Measurements from ENCODE around the gene PCDHB5. TPM values are rescaled to one million over a fixed set of nuclear protein-coding genes. Genes with fewer than 3 reads are reported as not detected.
"Not testable (repeated sequence)": the region's sequence is repeated elsewhere in the genome, so short reads cannot be mapped to it uniquely, and the experiment has no call there.

The PCDHB5 gene
- total RNA-seq, 1 donor from 2014 or later, result 72.2 TPM

DNA sequence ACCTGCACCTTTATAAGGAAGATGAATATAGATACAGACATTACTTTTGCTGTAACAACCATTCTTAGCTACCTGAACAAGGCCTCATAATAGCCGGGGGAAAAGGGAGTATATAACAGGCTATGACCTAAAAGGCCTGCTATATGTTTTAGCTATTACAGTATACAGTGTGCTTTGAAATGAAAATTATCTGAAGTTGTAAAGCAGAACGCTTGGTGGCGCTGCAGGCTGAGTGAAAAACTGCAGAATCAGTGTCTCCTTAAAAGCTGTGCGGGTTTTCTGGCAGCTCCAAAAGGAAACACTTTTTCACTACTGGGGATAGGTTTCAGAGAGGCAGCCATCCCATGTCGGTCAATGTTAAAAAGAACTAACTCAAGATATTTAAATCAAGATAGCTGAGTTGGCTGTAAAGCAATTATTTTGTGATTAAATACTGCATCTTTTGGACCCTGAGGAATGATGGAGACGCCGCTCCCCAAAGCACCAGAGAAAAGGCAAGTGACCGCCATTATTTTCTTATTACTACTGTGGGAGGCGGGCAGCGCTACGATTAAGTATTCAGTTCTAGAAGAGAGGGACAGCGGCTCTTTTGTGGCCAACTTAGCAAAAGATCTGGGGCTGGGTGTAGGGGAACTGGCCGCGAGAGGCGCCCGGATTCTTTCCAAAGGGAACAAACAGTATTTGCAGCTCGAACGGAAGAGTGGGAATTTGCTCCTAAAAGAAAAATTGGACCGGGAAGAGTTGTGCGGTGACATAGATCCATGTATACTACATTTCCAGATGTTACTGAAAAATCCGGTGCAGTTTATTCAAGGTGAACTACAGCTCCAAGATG lies 20.8 kb downstream of the PCDHB5 start:
- H3K4me1 Mint-ChIP-seq (ENCODE audit: low read depth, unreplicated experiment), result no peaks in the 10 kb centered on the region
- peak; percentile 59 for TF ChIP-seq CTCF (IDR thresholded peaks at IDR 0.05; ENCODE audit: partially characterized antibody, unreplicated experiment)
- peak overlapping the region; percentile 90 for H3K4me3 Mint-ChIP-seq (ENCODE audit: unreplicated experiment)
- peaks cover 48% of the 10 kb centered on the region for H3K36me3 Mint-ChIP-seq (ENCODE audit: unreplicated experiment)
- H3K9me3 Mint-ChIP-seq (ENCODE audit: unreplicated experiment), result peaks cover 24% of the 10 kb centered on the region
- H3K27ac Mint-ChIP-seq (ENCODE audit: unreplicated experiment), result peak overlapping the region; percentile 72
- peaks cover 6% of the 10 kb centered on the region for H3K27me3 Mint-ChIP-seq (ENCODE audit: unreplicated experiment)
- peak; percentile 50 for DNase-seq

DNA sequence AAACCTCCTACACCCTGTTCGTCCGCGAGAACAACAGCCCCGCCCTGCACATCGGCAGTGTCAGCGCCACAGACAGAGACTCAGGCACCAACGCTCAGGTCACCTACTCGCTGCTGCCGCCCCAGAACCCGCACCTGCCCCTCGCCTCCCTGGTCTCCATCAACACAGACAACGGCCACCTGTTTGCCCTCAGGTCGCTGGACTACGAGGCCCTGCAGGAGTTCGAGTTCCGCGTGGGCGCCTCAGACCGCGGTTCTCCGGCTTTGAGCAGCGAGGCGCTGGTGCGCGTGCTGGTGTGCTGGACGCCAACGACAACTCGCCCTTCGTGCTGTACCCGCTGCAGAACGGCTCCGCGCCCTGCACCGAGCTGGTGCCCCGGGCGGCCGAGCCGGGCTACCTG lies 22.4 kb downstream of the PCDHB5 start:
- Mint-ChIP-seq H3K27ac (ENCODE audit: unreplicated experiment) (peak overlapping the region; percentile 22), H3K36me3 (ENCODE audit: unreplicated experiment) (peaks cover 37% of the 10 kb centered on the region), H3K9me3 (ENCODE audit: unreplicated experiment) (peaks cover 22% of the 10 kb centered on the region), H3K4me3 (ENCODE audit: unreplicated experiment) (peak overlapping the region; percentile 3)
- not testable (repeated sequence) for H3K27me3 Mint-ChIP-seq (ENCODE audit: unreplicated experiment); DNase-seq; H3K4me1 Mint-ChIP-seq (ENCODE audit: low read depth, unreplicated experiment)

DNA sequence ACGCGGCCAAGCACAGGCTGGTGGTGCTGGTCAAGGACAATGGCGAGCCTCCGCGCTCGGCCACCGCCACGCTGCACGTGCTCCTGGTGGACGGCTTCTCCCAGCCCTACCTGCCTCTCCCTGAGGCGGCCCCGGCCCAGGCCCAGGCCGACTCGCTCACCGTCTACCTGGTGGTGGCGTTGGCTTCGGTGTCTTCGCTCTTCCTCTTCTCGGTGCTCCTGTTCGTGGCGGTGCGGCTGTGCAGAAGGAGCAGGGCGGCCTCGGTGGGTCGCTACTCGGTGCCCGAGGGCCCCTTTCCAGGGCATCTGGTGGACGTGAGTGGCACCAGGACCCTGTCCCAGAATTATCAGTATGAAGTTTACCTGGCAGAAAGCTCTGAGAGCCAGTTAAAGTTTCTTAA lies 22.9 kb downstream of the PCDHB5 start:
- peaks cover 20% of the 10 kb centered on the region for H3K9me3 Mint-ChIP-seq (ENCODE audit: unreplicated experiment)
- H3K27me3 Mint-ChIP-seq (ENCODE audit: unreplicated experiment); H3K27ac Mint-ChIP-seq (ENCODE audit: unreplicated experiment); H3K4me1 Mint-ChIP-seq (ENCODE audit: low read depth, unreplicated experiment); DNase-seq; H3K4me3 Mint-ChIP-seq (ENCODE audit: unreplicated experiment): not testable (repeated sequence)
- H3K36me3 Mint-ChIP-seq (ENCODE audit: unreplicated experiment), result peaks cover 32% of the 10 kb centered on the region

GRCh38 chr5:141172381-141173204 lies 37.6 kb downstream of the PCDHB5 start, which contains the start of gene PCDHB7:
TSS of gene PCDHB7 (plus strand) at chr5:141172644. CDS start at chr5:141172836, 192 bp downstream.
- Mint-ChIP-seq H3K36me3 (ENCODE audit: unreplicated experiment) (peaks cover 19% of the 10 kb centered on the region), H3K4me3 (ENCODE audit: unreplicated experiment) (peak within 1 kb of the TSS; percentile 9), H3K4me1 (ENCODE audit: low read depth, unreplicated experiment) (no peaks in the 10 kb centered on the region), H3K9me3 (ENCODE audit: unreplicated experiment) (peaks cover 14% of the 10 kb centered on the region), H3K27me3 (ENCODE audit: unreplicated experiment) (no peaks in the 10 kb centered on the region), H3K27ac (ENCODE audit: unreplicated experiment) (no peak within 1 kb of the TSS)
- peak; percentile 33 for DNase-seq
- TF ChIP-seq CTCF (IDR thresholded peaks at IDR 0.05; ENCODE audit: partially characterized antibody, unreplicated experiment), result peak; percentile 31

- Mint-ChIP-seq H3K9me3 (ENCODE audit: unreplicated experiment) (peaks cover 14% of the 10 kb centered on the region), H3K36me3 (ENCODE audit: unreplicated experiment) (peaks cover 19% of the 10 kb centered on the region)
- not testable (repeated sequence) for H3K27me3 Mint-ChIP-seq (ENCODE audit: unreplicated experiment); H3K27ac Mint-ChIP-seq (ENCODE audit: unreplicated experiment); H3K4me1 Mint-ChIP-seq (ENCODE audit: low read depth, unreplicated experiment); H3K4me3 Mint-ChIP-seq (ENCODE audit: unreplicated experiment)
- DNase-seq, result peak; percentile 27
Observed at GRCh38 chr5:141174291-141175104, 39.5 kb downstream of the PCDHB5 start.

DNA sequence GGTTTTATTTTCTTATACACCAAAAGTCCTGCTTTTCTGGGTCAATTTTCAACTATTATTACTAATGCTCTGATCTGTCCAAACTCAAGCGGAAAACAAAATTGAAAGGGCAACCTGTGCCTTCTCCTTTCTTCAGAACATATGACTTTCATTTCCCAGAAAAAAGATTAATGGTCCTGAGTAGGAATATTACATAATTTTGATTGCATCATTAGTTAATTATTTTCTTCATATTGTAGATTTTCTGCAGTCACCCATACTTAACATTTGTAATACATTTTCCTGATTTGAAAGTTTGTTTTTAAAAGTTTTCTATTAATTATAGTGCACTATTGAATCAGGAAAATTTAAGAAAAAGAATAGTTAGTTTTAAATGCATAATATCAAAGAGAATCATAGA lies 40.9 kb downstream of the PCDHB5 start:
- Mint-ChIP-seq H3K4me3 (ENCODE audit: unreplicated experiment) (no peak overlapping the region), H3K27me3 (ENCODE audit: unreplicated experiment) (no peaks in the 10 kb centered on the region), H3K4me1 (ENCODE audit: low read depth, unreplicated experiment) (no peaks in the 10 kb centered on the region)

More for the DNA sequence above, 40.9 kb downstream of the PCDHB5 start:
- no peak for DNase-seq
- Mint-ChIP-seq H3K27ac (ENCODE audit: unreplicated experiment) (no peak overlapping the region), H3K9me3 (ENCODE audit: unreplicated experiment) (peaks cover 14% of the 10 kb centered on the region), H3K36me3 (ENCODE audit: unreplicated experiment) (peaks cover 25% of the 10 kb centered on the region)
- TF ChIP-seq CTCF (IDR thresholded peaks at IDR 0.05; ENCODE audit: partially characterized antibody, unreplicated experiment), result no peak

All from glutamatergic neuron (in vitro differentiated cells).